IMR-90 (cell line): ENCODE data around the gene ADGRV1. TPM values are rescaled to one million over a fixed set of nuclear protein-coding genes. Genes with fewer than 3 reads are reported as not detected.

Experiments used
- ATAC-seq: fragments of 200-7000 bp; cut with Tn5 transposase; 2 replicates; pipeline ENCODE4 v1.9.1; 2020; ENCODE audit warnings: low read depth, mild to moderate bottlenecking, moderate library complexity
- BruUV-seq: library from RNA; stranded (reverse); fragments of 400-500 nt; replicated peaks from 2 replicates; lab custom pipeline; 2021; lab: Mats Ljungman, UMichigan
- CTCF ChIA-PET: fragments of 300-600 bp; formaldehyde crosslinking; extraction: SDS; loops from one replicate; lab custom pipeline; 2021; ENCODE audit warnings: antibody characterized with exemption; lab: Yijun Ruan, JAX
- POLR2A ChIA-PET: fragments of 300-600 bp; sonication (Branson Sonifier 250); formaldehyde crosslinking; loops from one replicate; lab custom pipeline; 2022; ENCODE audit warnings: antibody characterized with exemption; ENCODE audit not compliant: unreplicated experiment; lab: Charles Lee
- DNase-seq: peaks from one replicate; pipeline ENCODE4 v3.0.0; 2013
- H2AFZ ChIP-seq: replicated peaks from 2 replicates; pipeline ENCODE3; 2013; ENCODE audit warnings: low read length, mild to moderate bottlenecking; ENCODE audit not compliant: poor library complexity
- H2AK5ac ChIP-seq: 2 replicates; pipeline ENCODE4 v1.6.1; 2013; ENCODE audit warnings: low read depth, low read length, inconsistent platforms
- H2AK9ac ChIP-seq: replicated peaks from 2 replicates; pipeline ENCODE3; 2013; ENCODE audit warnings: mild to moderate bottlenecking, low read depth, low read length, moderate library complexity; ENCODE audit not compliant: poor library complexity
- H2BK120ac ChIP-seq: 2 replicates; pipeline ENCODE4 v1.6.1; 2013; ENCODE audit warnings: low read depth, low read length, inconsistent platforms
- H2BK15ac ChIP-seq: 3 replicates; pipeline ENCODE4 v1.6.1; 2013; ENCODE audit warnings: low read depth, low read length, inconsistent platforms
- H2BK20ac ChIP-seq: 2 replicates; pipeline ENCODE4 v1.6.1; 2013; ENCODE audit warnings: low read depth, mild to moderate bottlenecking, inconsistent platforms, low read length, moderate library complexity
- H2BK5ac ChIP-seq: 2 replicates; pipeline ENCODE4 v1.6.1; 2013; ENCODE audit warnings: mild to moderate bottlenecking, low read depth, low read length, inconsistent platforms; ENCODE audit not compliant: poor library complexity, severe bottlenecking
- H3K14ac ChIP-seq: replicated peaks from 2 replicates; pipeline ENCODE4 v1.6.1; 2013; ENCODE audit warnings: low read depth, low read length, inconsistent platforms
- H3K18ac ChIP-seq: 2 replicates; pipeline ENCODE4 v1.6.1; 2013; ENCODE audit warnings: low read depth, low read length, control low read depth
- H3K23ac ChIP-seq: 2 replicates; pipeline ENCODE4 v1.6.1; 2013; ENCODE audit warnings: low read depth, low read length, inconsistent platforms
- H3K27ac ChIP-seq: 2 replicates; pipeline ENCODE4 v1.5.1; 2013; ENCODE audit warnings: mild to moderate bottlenecking, control low read depth, low read length; ENCODE audit not compliant: insufficient read depth
- H3K27me3 ChIP-seq: 2 replicates; pipeline ENCODE4 v1.6.1; 2013; ENCODE audit warnings: low read length; ENCODE audit not compliant: control insufficient read depth, insufficient read depth
- H3K36me3 ChIP-seq: 2 replicates; pipeline ENCODE4 v1.6.1; 2013; ENCODE audit warnings: low read length, mixed read lengths; ENCODE audit not compliant: control insufficient read depth, insufficient read depth
- H3K4ac ChIP-seq: 2 replicates; pipeline ENCODE4 v1.6.1; 2013; ENCODE audit warnings: low read depth, low read length, inconsistent platforms
- H3K4me1 ChIP-seq: 2 replicates; pipeline ENCODE4 v1.6.1; 2013; ENCODE audit warnings: low read length, mixed read lengths; ENCODE audit not compliant: control insufficient read depth, insufficient read depth
- H3K4me2 ChIP-seq: 2 replicates; pipeline ENCODE4 v1.6.1; 2013; ENCODE audit warnings: low read depth, mild to moderate bottlenecking, control low read depth, low read length, moderate library complexity
- H3K4me3 ChIP-seq: 2 replicates; pipeline ENCODE4 v1.5.1; 2013; ENCODE audit warnings: low read depth, mild to moderate bottlenecking, control low read depth, low read length, moderate library complexity; ENCODE audit not compliant: insufficient read depth
- H3K56ac ChIP-seq: 2 replicates; pipeline ENCODE4 v1.6.1; 2013; ENCODE audit warnings: low read length, inconsistent platforms; ENCODE audit not compliant: insufficient read depth; ENCODE audit errors: extremely low read depth
- H3K79me1 ChIP-seq, 2 experiments: 2 replicates each; pipeline ENCODE4 v1.6.1; 2013; ENCODE audit warnings: low read length in 2 of 2, inconsistent platforms in 1 of 2, low read depth in 1 of 2
- H3K9ac ChIP-seq: 2 replicates; pipeline ENCODE4 v1.6.1; 2013; ENCODE audit warnings: low read depth, low read length, control low read depth
- H3K9me1 ChIP-seq: 2 replicates; pipeline ENCODE4 v1.6.1; 2013; ENCODE audit warnings: low read length, inconsistent platforms; ENCODE audit not compliant: insufficient read depth
- H3K9me3 ChIP-seq: 2 replicates; pipeline ENCODE4 v1.6.1; 2013; ENCODE audit warnings: low read length; ENCODE audit not compliant: control insufficient read depth, insufficient read depth
- H4K20me1 ChIP-seq: 2 replicates; pipeline ENCODE4 v1.6.1; 2013; ENCODE audit warnings: low read length, inconsistent platforms; ENCODE audit not compliant: insufficient read depth
- H4K5ac ChIP-seq: 2 replicates; pipeline ENCODE4 v1.6.1; 2013; ENCODE audit warnings: mild to moderate bottlenecking, low read depth, low read length, control low read depth
- H4K8ac ChIP-seq, 2 experiments: 2 replicates each; pipeline ENCODE4 v1.6.1; 2013; ENCODE audit warnings: low read depth in 2 of 2, low read length in 2 of 2, control low read depth in 1 of 2, inconsistent platforms in 1 of 2
- H4K91ac ChIP-seq: 2 replicates; pipeline ENCODE4 v1.6.1; 2013; ENCODE audit warnings: low read depth, low read length, inconsistent platforms; ENCODE audit not compliant: insufficient read depth
- BHLHE40 ChIP-seq: fragments of 150-350 bp; IDR thresholded peaks from 2 replicates; pipeline ENCODE4 v1.6.1; 2016; ENCODE audit warnings: mild to moderate bottlenecking, low read depth, low read length
- CEBPB ChIP-seq: IDR thresholded peaks from 2 replicates; pipeline ENCODE4 v1.6.1; 2012; ENCODE audit warnings: low read depth, low read length, improper control_type of control experiment
- CHD1 ChIP-seq: IDR thresholded peaks from 2 replicates; pipeline ENCODE4 v1.6.1; 2012; ENCODE audit warnings: low read depth, low read length, improper control_type of control experiment
- FOS ChIP-seq: fragments of 150-350 bp; IDR thresholded peaks from 2 replicates; pipeline ENCODE4 v1.6.1; 2016; ENCODE audit warnings: low read depth, low read length
- MAFK ChIP-seq: IDR thresholded peaks from 2 replicates; pipeline ENCODE4 v1.6.1; 2012; ENCODE audit warnings: low read depth, low read length, improper control_type of control experiment
- MAZ ChIP-seq: IDR thresholded peaks from 2 replicates; pipeline ENCODE4 v1.6.1; 2012; ENCODE audit warnings: low read depth, mild to moderate bottlenecking, low read length, improper control_type of control experiment, moderate library complexity, borderline replicate concordance
- NFE2L2 ChIP-seq: fragments of 150-350 bp; IDR thresholded peaks from 2 replicates; pipeline ENCODE4 v1.6.1; 2016; ENCODE audit warnings: low read depth, mild to moderate bottlenecking, low read length
- RCOR1 ChIP-seq: IDR thresholded peaks from 2 replicates; pipeline ENCODE4 v1.6.1; 2012; ENCODE audit warnings: mild to moderate bottlenecking, low read length, improper control_type of control experiment; ENCODE audit not compliant: insufficient replicate concordance
- RFX5 ChIP-seq: IDR thresholded peaks from 2 replicates; pipeline ENCODE4 v1.8.0; 2012; ENCODE audit warnings: low read depth, mild to moderate bottlenecking, low read length, moderate library complexity
- SMC3 ChIP-seq: fragments of 150-350 bp; IDR thresholded peaks from 2 replicates; pipeline ENCODE4 v1.6.1; 2016; ENCODE audit warnings: low read depth, mild to moderate bottlenecking, antibody characterized with exemption, low read length, moderate library complexity
- WGBS, 2 experiments: methylation state at CpG; one replicate each; pipeline versions ENCODE4 v1.1.5 to v1.1.7; 2013; ENCODE audit warnings: missing lambda C conversion rate in 2 of 2; ENCODE audit not compliant: insufficient read length in 1 of 2; ENCODE audit errors: extremely low coverage in 2 of 2; 5-methylcytosine and 5-hydroxymethylcytosine counted together
- dilution Hi-C: fragments of 300-500 bp; cut with HindIII; formaldehyde crosslinking; loops from one replicate; pipeline ENCODE4 v1.14.3; 2018; ENCODE audit warnings: low sequenced_read_pairs; ENCODE audit not compliant: unreplicated experiment
- in situ Hi-C: fragments of 300-500 bp; cut with MboI; formaldehyde crosslinking; loops from 3 replicates; pipeline ENCODE4 v1.14.3; 2019; ENCODE audit warnings: low sequenced_read_pairs, inconsistent platforms, mixed read lengths
- intact Hi-C: fragments of 100-400 bp; cut with micrococcal nuclease; formaldehyde crosslinking; loops from 2 replicates; pipeline ENCODE4 v1.10.0; 2022
- polyA plus RNA-seq, 3 experiments: library from polyadenylated mRNA; depleted of rRNA; stranded (reverse); fragments of >200 nt; gene quantifications; 2 replicates each; pipeline ENCODE4 v1.2.3, GENCODE V29; 2012; ENCODE audit warnings: low replicate concordance in 1 of 3
- total RNA-seq: library from RNA; depleted of rRNA; stranded (reverse); fragments of >200 nt; gene quantifications from 2 replicates; pipeline ENCODE4 v1.2.3, GENCODE V29; 2012
- TF ChIP-seq, protein P1 (sequence below): fragments of 150-350 bp; IDR thresholded peaks from 2 replicates; pipeline ENCODE4 v1.6.1; 2016; ENCODE audit warnings: low read depth, mild to moderate bottlenecking, low read length, moderate library complexity, borderline replicate concordance
- TF ChIP-seq, protein P2 (sequence below): conservative IDR thresholded peaks from 2 replicates; pipeline ENCODE4 v1.5.1; 2012; ENCODE audit warnings: mild to moderate bottlenecking, low read depth, low read length, improper control_type of control experiment

The ADGRV1 gene
- total and polyA plus RNA-seq, 2 of the 4 experiments (the other 2 are of a cell fraction) = under 0.01 TPM; not detected in 1

DNA sequence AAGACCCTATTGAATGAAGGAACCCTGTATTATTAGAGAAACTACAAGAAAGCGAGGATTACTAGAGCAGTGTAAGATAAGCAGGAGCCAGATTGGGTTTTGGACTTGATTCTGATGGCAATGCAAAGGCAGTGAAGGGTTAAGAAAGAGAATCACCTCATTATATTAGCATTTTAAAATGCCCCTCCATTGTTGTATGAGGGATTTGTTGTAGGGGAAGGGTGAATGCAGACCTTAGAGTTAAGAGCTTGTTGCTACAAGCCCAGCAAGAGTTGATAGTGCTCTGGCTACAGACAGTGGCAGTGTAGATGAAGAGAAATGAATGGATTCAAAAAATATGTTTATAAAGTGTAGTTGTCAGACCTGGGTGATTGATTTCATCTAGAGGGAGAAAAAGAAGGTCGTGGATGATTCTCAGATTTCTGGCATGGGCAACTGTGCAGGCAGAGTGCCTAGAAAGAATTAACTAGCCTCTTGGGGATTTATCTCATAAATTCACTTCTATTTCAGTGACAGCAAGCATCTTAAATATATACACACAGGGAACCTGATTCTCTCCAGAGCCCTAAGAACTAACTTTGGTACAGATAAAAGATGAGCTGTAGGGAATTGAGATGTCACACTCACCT lies 479.7 kb downstream of the ADGRV1 start:
- in situ Hi-C loops (no loop called here), dilution Hi-C loops (no loop called here), intact Hi-C loops (no loop called here)
- ATAC-seq (no peak), DNase-seq (no peak)
- no peak overlapping the region for H2AK5ac ChIP-seq
- H3K36me3 ChIP-seq = no peaks in the 10 kb centered on the region
- BruUV-seq = no TSS peak
- H3K4me2 ChIP-seq = no peak overlapping the region
- H3K18ac ChIP-seq = no peak overlapping the region
- no peaks in the 10 kb centered on the region for H3K9me3 ChIP-seq
- CTCF ChIA-PET = no interaction called here
- H3K9ac ChIP-seq = no peak overlapping the region
- H3K4me3 ChIP-seq = no peak overlapping the region
- no peak overlapping the region for H4K8ac ChIP-seq
- H2BK20ac ChIP-seq = no peak overlapping the region
- no peak overlapping the region for H3K27ac ChIP-seq
- no peak overlapping the region for H3K56ac ChIP-seq
- no peak overlapping the region for H2BK5ac ChIP-seq
- H2BK120ac ChIP-seq = no peak overlapping the region
- no peak overlapping the region for H2AFZ ChIP-seq
- no peak overlapping the region for H2BK15ac ChIP-seq
- no peak overlapping the region for H3K14ac ChIP-seq
- POLR2A ChIA-PET = no interaction called here
- H3K79me1 ChIP-seq = no peaks in the 10 kb centered on the region
- H4K5ac ChIP-seq = no peak overlapping the region
- H3K4ac ChIP-seq = no peak overlapping the region
- no peaks in the 10 kb centered on the region for H3K9me1 ChIP-seq
- H3K4me1 ChIP-seq = no peaks in the 10 kb centered on the region
- H2AK9ac ChIP-seq = no peak overlapping the region
- TF ChIP-seq RFX5 (no peak), CEBPB (no peak), NFE2L2 (no peak), CHD1 (no peak), BHLHE40 (no peak), RCOR1 (no peak), MAZ (no peak), MAFK (no peak), SMC3 (no peak), FOS (no peak)
- TF ChIP-seq, protein P1, sequence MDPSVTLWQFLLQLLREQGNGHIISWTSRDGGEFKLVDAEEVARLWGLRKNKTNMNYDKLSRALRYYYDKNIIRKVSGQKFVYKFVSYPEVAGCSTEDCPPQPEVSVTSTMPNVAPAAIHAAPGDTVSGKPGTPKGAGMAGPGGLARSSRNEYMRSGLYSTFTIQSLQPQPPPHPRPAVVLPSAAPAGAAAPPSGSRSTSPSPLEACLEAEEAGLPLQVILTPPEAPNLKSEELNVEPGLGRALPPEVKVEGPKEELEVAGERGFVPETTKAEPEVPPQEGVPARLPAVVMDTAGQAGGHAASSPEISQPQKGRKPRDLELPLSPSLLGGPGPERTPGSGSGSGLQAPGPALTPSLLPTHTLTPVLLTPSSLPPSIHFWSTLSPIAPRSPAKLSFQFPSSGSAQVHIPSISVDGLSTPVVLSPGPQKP = no peak
- TF ChIP-seq, protein P2, sequence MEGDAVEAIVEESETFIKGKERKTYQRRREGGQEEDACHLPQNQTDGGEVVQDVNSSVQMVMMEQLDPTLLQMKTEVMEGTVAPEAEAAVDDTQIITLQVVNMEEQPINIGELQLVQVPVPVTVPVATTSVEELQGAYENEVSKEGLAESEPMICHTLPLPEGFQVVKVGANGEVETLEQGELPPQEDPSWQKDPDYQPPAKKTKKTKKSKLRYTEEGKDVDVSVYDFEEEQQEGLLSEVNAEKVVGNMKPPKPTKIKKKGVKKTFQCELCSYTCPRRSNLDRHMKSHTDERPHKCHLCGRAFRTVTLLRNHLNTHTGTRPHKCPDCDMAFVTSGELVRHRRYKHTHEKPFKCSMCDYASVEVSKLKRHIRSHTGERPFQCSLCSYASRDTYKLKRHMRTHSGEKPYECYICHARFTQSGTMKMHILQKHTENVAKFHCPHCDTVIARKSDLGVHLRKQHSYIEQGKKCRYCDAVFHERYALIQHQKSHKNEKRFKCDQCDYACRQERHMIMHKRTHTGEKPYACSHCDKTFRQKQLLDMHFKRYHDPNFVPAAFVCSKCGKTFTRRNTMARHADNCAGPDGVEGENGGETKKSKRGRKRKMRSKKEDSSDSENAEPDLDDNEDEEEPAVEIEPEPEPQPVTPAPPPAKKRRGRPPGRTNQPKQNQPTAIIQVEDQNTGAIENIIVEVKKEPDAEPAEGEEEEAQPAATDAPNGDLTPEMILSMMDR = no peak
- H4K20me1 ChIP-seq = no peaks in the 10 kb centered on the region
- no peaks in the 10 kb centered on the region for H3K27me3 ChIP-seq
- no peak overlapping the region for H3K23ac ChIP-seq
- H4K91ac ChIP-seq = no peak overlapping the region
- WGBS, 2 experiments = no CpG with 5 or more reads among the region's 2 CpGs
